ENCODE results near the gene UPK2.
"Not testable (repeated sequence)": the region's sequence is repeated elsewhere in the genome, so short reads cannot be mapped to it uniquely, and the experiment has no call there.

UPK2 gene

DNA sequence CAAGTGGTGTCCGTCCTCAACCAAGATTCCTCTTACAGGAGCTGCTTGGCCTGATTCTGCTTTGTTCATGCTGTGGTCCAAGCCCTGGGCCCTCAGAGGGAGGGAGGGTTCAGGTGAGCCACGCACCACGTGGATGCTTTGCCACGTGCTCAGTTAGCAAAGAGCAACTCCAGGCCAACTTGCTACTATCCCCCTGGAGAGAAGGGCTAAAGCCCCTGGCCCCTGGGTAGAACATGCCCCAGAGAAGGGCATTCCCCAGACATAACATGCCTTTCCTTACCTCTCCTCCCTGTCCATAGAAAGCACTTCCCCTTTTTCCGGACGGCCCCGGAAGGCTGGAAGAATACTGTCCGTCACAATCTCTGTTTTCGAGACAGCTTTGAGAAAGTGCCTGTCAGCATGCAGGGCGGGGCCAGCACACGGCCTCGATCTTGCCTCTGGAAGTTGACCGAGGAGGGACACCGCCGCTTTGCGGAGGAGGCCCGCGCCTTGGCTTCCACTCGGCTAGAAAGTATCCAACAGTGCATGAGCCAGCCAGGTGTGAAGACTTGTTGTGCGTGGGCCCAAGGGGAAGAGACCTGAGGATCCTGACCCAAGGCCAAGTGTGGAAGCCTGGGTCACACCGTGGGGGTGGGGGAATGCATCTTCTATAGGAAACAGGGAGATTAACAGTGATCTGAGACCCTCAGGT is 24.2 kb downstream of the UPK2 start:
- no peak overlapping the region for H3K23ac ChIP-seq (ENCODE audit: low read length in 2 of 2)
- no peak overlapping the region for H3K4me2 ChIP-seq (ENCODE audit: low read length, poor library complexity, severe bottlenecking)
- no peak overlapping the region for H3K27ac ChIP-seq (ENCODE audit: low read length, poor library complexity, severe bottlenecking)
- H3K36me3 ChIP-seq (ENCODE audit: control insufficient read depth in 1 of 2, insufficient read depth in 2 of 2, low read depth in 1 of 2, low read length in 2 of 2), result no peaks in the 10 kb centered on the region
- H3K4me3 ChIP-seq (ENCODE audit: insufficient read depth in 1 of 2, low read depth in 1 of 2, low read length in 2 of 2), result peak overlapping the region in 1 of 2 experiments; percentile 50
- H2BK12ac ChIP-seq (ENCODE audit: low read length in 2 of 2), result no peak overlapping the region
- peaks cover 6% of the 10 kb centered on the region for H3K4me1 ChIP-seq (ENCODE audit: control insufficient read depth, insufficient read depth, low read depth, low read length)
- H2BK5ac ChIP-seq (ENCODE audit: low read depth, low read length, poor library complexity, severe bottlenecking), result no peak overlapping the region
- H4K91ac ChIP-seq (ENCODE audit: low read length), result no peak overlapping the region
- 48% methylated on average over 21 of the region's 21 CpGs for WGBS
- H3K14ac ChIP-seq (ENCODE audit: low read length in 2 of 2), result no peak overlapping the region
- no peak overlapping the region for H3K18ac ChIP-seq (ENCODE audit: low read depth in 1 of 2, low read length in 2 of 2)
- H3K27me3 ChIP-seq (ENCODE audit: control insufficient read depth in 1 of 2, insufficient read depth in 1 of 2, low read length in 2 of 2), result peaks cover 8 to 59% of the 10 kb centered on the region in 2 experiments
- no peak overlapping the region for H3K4ac ChIP-seq (ENCODE audit: low read depth in 1 of 2, low read length in 2 of 2)
- H3K9ac ChIP-seq (ENCODE audit: low read length), result peak overlapping the region; percentile 44
- peak overlapping the region; percentile 39 for H2AFZ ChIP-seq (ENCODE audit: low read depth, low read length)
- no peak overlapping the region for H4K8ac ChIP-seq (ENCODE audit: low read length)
- H2AK5ac ChIP-seq (ENCODE audit: low read length, severe bottlenecking), result no peak overlapping the region
- H3K9me3 ChIP-seq (ENCODE audit: control insufficient read depth, low read length), result no peaks in the 10 kb centered on the region
- no peaks in the 10 kb centered on the region for H3K79me1 ChIP-seq (replicated peaks; ENCODE audit: low read length, poor library complexity, severe bottlenecking)
- no peak for DNase-seq
- no peak overlapping the region for H2BK120ac ChIP-seq (ENCODE audit: low read depth, low read length)
- no peak overlapping the region for H2BK15ac ChIP-seq (ENCODE audit: low read depth, poor library complexity, severe bottlenecking)

- H2BK15ac ChIP-seq (ENCODE audit: low read depth, poor library complexity, severe bottlenecking), result not testable (repeated sequence)
These were observed 28.2 kb downstream of the UPK2 start for GRCh38 chr11:118984337-118984736.

DNA sequence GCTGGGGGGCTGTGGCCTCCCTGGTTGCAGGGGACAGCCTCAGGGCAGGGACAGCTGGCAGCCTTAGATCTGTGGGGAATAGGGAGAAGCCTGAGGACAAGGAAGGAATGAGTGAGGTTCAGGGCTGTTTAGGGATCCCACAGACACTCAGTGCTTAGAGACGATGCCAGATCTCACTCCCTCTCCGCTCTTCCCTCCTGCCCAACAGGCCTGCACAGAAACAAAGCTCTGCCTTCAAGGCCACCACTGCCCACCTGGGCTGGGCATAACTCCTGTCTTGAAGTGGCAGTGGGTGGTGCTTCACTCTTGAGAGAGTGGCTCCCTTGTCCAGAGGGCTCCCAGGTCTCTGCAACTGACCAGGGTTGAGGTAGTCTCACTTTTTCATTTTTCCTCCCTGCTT is 28.7 kb downstream of the UPK2 start:
- Histone ChIP-seq H2BK5ac (ENCODE audit: low read depth, low read length, poor library complexity, severe bottlenecking) (no peak overlapping the region), H2BK120ac (ENCODE audit: low read depth, low read length) (no peak overlapping the region), H4K91ac (ENCODE audit: low read length) (no peak overlapping the region), H3K4me2 (ENCODE audit: low read length, poor library complexity, severe bottlenecking) (no peak overlapping the region), H3K27ac (ENCODE audit: low read length, poor library complexity, severe bottlenecking) (no peak overlapping the region), H3K36me3 (ENCODE audit: control insufficient read depth in 1 of 2, insufficient read depth in 2 of 2, low read depth in 1 of 2, low read length in 2 of 2) (no peaks in the 10 kb centered on the region), H2BK15ac (ENCODE audit: low read depth, poor library complexity, severe bottlenecking) (no peak overlapping the region), H3K23ac (ENCODE audit: low read length in 2 of 2) (no peak overlapping the region), H3K4me3 (ENCODE audit: insufficient read depth in 1 of 2, low read depth in 1 of 2, low read length in 2 of 2) (no peak overlapping the region), H3K27me3 (ENCODE audit: control insufficient read depth in 1 of 2, insufficient read depth in 1 of 2, low read length in 2 of 2) (peaks cover 2 to 23% of the 10 kb centered on the region in 2 experiments), H4K8ac (ENCODE audit: low read length) (no peak overlapping the region), H3K18ac (ENCODE audit: low read depth in 1 of 2, low read length in 2 of 2) (no peak overlapping the region), H3K79me1 (replicated peaks; ENCODE audit: low read length, poor library complexity, severe bottlenecking) (no peaks in the 10 kb centered on the region), H3K9me3 (ENCODE audit: control insufficient read depth, low read length) (no peaks in the 10 kb centered on the region), H3K4ac (ENCODE audit: low read depth in 1 of 2, low read length in 2 of 2) (no peak overlapping the region), H3K14ac (ENCODE audit: low read length in 2 of 2) (no peak overlapping the region), H2AFZ (ENCODE audit: low read depth, low read length) (no peak overlapping the region), H2BK12ac (ENCODE audit: low read length in 2 of 2) (no peak overlapping the region), H2AK5ac (ENCODE audit: low read length, severe bottlenecking) (no peak overlapping the region), H3K9ac (ENCODE audit: low read length) (no peak overlapping the region), H3K4me1 (ENCODE audit: control insufficient read depth, insufficient read depth, low read depth, low read length) (peaks cover 5% of the 10 kb centered on the region)
- 93% methylated on average over 2 of the region's 2 CpGs for WGBS
- no peak for DNase-seq

More at GRCh38 chr11:118984337-118984736, 28.2 kb downstream of the UPK2 start:
- H4K91ac ChIP-seq (ENCODE audit: low read length); H3K36me3 ChIP-seq (ENCODE audit: control insufficient read depth in 1 of 2, insufficient read depth in 2 of 2, low read depth in 1 of 2, low read length in 2 of 2); H3K9me3 ChIP-seq (ENCODE audit: control insufficient read depth, low read length); H3K23ac ChIP-seq (ENCODE audit: low read length in 2 of 2); H3K4me3 ChIP-seq (ENCODE audit: insufficient read depth in 1 of 2, low read depth in 1 of 2, low read length in 2 of 2); H2BK12ac ChIP-seq (ENCODE audit: low read length in 2 of 2); H3K18ac ChIP-seq (ENCODE audit: low read depth in 1 of 2, low read length in 2 of 2); H2AK5ac ChIP-seq (ENCODE audit: low read length, severe bottlenecking); H2AFZ ChIP-seq (ENCODE audit: low read depth, low read length); H3K4me2 ChIP-seq (ENCODE audit: low read length, poor library complexity, severe bottlenecking); H2BK120ac ChIP-seq (ENCODE audit: low read depth, low read length); H3K14ac ChIP-seq (ENCODE audit: low read length in 2 of 2); H3K4me1 ChIP-seq (ENCODE audit: control insufficient read depth, insufficient read depth, low read depth, low read length); H4K8ac ChIP-seq (ENCODE audit: low read length); H3K9ac ChIP-seq (ENCODE audit: low read length); H2BK5ac ChIP-seq (ENCODE audit: low read depth, low read length, poor library complexity, severe bottlenecking); DNase-seq; H3K4ac ChIP-seq (ENCODE audit: low read depth in 1 of 2, low read length in 2 of 2); H3K27ac ChIP-seq (ENCODE audit: low read length, poor library complexity, severe bottlenecking); H3K79me1 ChIP-seq (replicated peaks; ENCODE audit: low read length, poor library complexity, severe bottlenecking): not testable (repeated sequence)
- 89% methylated on average over 8 of the region's 8 CpGs for WGBS
- peaks cover 3 to 28% of the 10 kb centered on the region in 2 experiments for H3K27me3 ChIP-seq (ENCODE audit: control insufficient read depth in 1 of 2, insufficient read depth in 1 of 2, low read length in 2 of 2)

DNA sequence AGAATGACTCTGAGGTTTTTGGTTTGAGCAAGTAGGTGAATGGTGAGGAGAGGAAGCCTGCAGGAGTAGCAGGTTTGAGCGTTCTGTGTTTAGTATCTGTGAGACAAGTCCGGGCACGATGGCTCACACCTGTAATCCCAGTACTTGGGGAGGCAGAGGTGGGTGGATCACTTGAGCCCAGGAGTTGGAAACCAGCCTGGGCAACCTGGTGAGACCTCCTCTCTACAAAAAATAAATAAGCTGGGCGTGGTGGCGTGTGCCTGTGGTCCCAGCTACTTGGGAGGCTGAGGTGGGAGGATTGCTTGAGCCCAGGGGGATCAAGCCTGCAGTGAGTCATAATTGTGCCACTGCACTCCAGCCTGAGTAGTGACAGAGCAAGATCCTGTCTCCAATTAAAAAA is 32.2 kb downstream of the UPK2 start:
- Histone ChIP-seq H4K91ac (ENCODE audit: low read length) (no peak overlapping the region), H3K23ac (ENCODE audit: low read length in 2 of 2) (no peak overlapping the region), H3K18ac (ENCODE audit: low read depth in 1 of 2, low read length in 2 of 2) (no peak overlapping the region), H3K4ac (ENCODE audit: low read depth in 1 of 2, low read length in 2 of 2) (no peak overlapping the region), H3K14ac (ENCODE audit: low read length in 2 of 2) (no peak overlapping the region), H2BK5ac (ENCODE audit: low read depth, low read length, poor library complexity, severe bottlenecking) (no peak overlapping the region), H3K9me3 (ENCODE audit: control insufficient read depth, low read length) (no peaks in the 10 kb centered on the region), H2AK5ac (ENCODE audit: low read length, severe bottlenecking) (no peak overlapping the region), H3K36me3 (ENCODE audit: control insufficient read depth in 1 of 2, insufficient read depth in 2 of 2, low read depth in 1 of 2, low read length in 2 of 2) (no peaks in the 10 kb centered on the region), H3K4me3 (ENCODE audit: insufficient read depth in 1 of 2, low read depth in 1 of 2, low read length in 2 of 2) (no peak overlapping the region), H2BK120ac (ENCODE audit: low read depth, low read length) (no peak overlapping the region), H3K27me3 (ENCODE audit: control insufficient read depth in 1 of 2, insufficient read depth in 1 of 2, low read length in 2 of 2) (peaks cover 0 to 5% of the 10 kb centered on the region in 2 experiments), H3K79me1 (replicated peaks; ENCODE audit: low read length, poor library complexity, severe bottlenecking) (no peaks in the 10 kb centered on the region), H2BK15ac (ENCODE audit: low read depth, poor library complexity, severe bottlenecking) (no peak overlapping the region), H3K4me1 (ENCODE audit: control insufficient read depth, insufficient read depth, low read depth, low read length) (no peaks in the 10 kb centered on the region), H3K9ac (ENCODE audit: low read length) (no peak overlapping the region), H2AFZ (ENCODE audit: low read depth, low read length) (no peak overlapping the region), H2BK12ac (ENCODE audit: low read length in 2 of 2) (no peak overlapping the region), H3K4me2 (ENCODE audit: low read length, poor library complexity, severe bottlenecking) (no peak overlapping the region), H4K8ac (ENCODE audit: low read length) (no peak overlapping the region), H3K27ac (ENCODE audit: low read length, poor library complexity, severe bottlenecking) (no peak overlapping the region)
- no peak for DNase-seq
- 99% methylated on average over 5 of the region's 5 CpGs for WGBS
